HL-60 (cell line): Measurements from ENCODE around the gene GMDS.

ENCODE experiments used
- POLR2AphosphoS5 ChIP-seq: IDR thresholded peaks from 2 replicates; pipeline ENCODE4 v1.6.1; 2012; ENCODE audit warnings: low read depth
- TF ChIP-seq, protein P1 (sequence below): IDR thresholded peaks from one replicate; pipeline ENCODE4 v1.5.1; 2011; ENCODE audit warnings: low read length, control low read depth, inconsistent platforms; ENCODE audit not compliant: insufficient read depth
- TF ChIP-seq, protein P2 (sequence below): IDR thresholded peaks from 2 replicates; pipeline ENCODE4 v1.6.1; 2012; ENCODE audit warnings: low read depth; ENCODE audit not compliant: insufficient replicate concordance

DNA sequence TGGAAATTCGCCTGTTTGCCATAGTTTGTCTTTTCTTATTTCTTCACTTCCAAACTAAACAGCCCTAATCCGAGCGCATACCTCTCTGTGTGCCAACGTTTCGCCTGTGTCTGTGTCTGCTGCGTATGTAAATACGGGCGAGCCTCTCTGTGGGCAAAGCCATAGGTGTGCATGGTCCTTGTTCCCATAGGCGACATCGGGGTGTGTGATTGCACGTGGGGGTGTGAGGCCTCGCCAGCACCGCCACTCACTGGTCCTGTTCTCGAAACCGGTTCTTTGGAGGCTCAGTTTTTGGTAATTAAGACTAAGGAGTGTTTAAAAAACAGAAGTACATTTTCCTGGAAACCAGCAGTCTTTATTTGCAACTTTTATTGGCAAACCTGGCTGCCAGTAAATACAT is 641.7 kb downstream of the GMDS start:
- TF ChIP-seq, protein P1, sequence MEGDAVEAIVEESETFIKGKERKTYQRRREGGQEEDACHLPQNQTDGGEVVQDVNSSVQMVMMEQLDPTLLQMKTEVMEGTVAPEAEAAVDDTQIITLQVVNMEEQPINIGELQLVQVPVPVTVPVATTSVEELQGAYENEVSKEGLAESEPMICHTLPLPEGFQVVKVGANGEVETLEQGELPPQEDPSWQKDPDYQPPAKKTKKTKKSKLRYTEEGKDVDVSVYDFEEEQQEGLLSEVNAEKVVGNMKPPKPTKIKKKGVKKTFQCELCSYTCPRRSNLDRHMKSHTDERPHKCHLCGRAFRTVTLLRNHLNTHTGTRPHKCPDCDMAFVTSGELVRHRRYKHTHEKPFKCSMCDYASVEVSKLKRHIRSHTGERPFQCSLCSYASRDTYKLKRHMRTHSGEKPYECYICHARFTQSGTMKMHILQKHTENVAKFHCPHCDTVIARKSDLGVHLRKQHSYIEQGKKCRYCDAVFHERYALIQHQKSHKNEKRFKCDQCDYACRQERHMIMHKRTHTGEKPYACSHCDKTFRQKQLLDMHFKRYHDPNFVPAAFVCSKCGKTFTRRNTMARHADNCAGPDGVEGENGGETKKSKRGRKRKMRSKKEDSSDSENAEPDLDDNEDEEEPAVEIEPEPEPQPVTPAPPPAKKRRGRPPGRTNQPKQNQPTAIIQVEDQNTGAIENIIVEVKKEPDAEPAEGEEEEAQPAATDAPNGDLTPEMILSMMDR: no peak
- TF ChIP-seq, protein P2, sequence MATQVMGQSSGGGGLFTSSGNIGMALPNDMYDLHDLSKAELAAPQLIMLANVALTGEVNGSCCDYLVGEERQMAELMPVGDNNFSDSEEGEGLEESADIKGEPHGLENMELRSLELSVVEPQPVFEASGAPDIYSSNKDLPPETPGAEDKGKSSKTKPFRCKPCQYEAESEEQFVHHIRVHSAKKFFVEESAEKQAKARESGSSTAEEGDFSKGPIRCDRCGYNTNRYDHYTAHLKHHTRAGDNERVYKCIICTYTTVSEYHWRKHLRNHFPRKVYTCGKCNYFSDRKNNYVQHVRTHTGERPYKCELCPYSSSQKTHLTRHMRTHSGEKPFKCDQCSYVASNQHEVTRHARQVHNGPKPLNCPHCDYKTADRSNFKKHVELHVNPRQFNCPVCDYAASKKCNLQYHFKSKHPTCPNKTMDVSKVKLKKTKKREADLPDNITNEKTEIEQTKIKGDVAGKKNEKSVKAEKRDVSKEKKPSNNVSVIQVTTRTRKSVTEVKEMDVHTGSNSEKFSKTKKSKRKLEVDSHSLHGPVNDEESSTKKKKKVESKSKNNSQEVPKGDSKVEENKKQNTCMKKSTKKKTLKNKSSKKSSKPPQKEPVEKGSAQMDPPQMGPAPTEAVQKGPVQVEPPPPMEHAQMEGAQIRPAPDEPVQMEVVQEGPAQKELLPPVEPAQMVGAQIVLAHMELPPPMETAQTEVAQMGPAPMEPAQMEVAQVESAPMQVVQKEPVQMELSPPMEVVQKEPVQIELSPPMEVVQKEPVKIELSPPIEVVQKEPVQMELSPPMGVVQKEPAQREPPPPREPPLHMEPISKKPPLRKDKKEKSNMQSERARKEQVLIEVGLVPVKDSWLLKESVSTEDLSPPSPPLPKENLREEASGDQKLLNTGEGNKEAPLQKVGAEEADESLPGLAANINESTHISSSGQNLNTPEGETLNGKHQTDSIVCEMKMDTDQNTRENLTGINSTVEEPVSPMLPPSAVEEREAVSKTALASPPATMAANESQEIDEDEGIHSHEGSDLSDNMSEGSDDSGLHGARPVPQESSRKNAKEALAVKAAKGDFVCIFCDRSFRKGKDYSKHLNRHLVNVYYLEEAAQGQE: no peak
- no peak for TF ChIP-seq POLR2AphosphoS5
